ENCODE data around the gene ERI2.
"Not testable (repeated sequence)": the region's sequence is repeated elsewhere in the genome, so short reads cannot be mapped to it uniquely, and the experiment has no call there.

The ERI2 gene

DNA sequence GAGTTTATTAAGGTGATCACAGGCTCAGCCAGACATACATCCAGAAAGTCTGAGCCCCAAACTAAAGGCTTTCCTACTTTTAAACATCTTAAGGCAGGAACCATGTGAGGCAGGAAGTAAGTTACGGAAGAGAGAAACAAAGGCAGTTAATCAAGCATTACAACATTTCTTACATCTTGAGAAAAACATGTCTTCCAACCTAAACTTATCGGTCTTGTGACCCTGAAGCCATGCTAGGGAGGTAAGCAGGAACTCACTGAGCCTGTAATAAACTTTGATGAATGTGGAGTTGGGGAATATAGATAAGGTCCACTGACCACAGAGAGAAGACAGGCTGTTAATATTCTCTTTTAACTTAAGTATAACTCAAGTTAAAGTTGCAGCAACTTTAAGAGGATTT, 45.9 kb downstream of the ERI2 start (continued):
- TF ChIP-seq TRIM28 (IDR thresholded peaks at IDR 0.05; ENCODE audit: borderline replicate concordance, low read length) (no peak), ZFP69B (tag by site-specific recombination; IDR thresholded peaks at IDR 0.05) (no peak), ZNF391 (tag by site-specific recombination; IDR thresholded peaks at IDR 0.05; ENCODE audit: borderline replicate concordance, low read depth) (no peak), ZNF843 (tag by site-specific recombination; IDR thresholded peaks at IDR 0.05) (no peak)

DNA sequence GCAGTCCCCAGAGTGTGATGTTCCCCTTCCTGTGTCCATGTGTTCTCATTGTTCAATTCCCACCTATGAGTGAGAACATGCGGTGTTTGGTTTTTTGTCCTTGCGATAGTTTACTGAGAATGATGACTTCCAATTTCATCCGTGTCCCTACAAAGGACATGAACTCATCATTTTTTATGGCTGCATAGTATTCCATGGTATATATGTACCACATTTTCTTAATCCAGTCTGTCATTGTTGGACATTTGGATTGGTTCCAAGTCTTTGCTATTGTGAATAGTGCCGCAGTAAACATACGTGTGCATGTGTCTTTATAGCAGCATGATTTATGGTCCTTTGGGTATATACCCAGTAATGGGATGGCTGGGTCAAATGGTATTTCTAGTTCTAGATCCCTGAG, 50.5 kb downstream of the ERI2 start:
- POLR2A ChIA-PET = not testable (repeated sequence)
- peak; percentile 73 for TF ChIP-seq ZNF146 (tag by site-specific recombination; IDR thresholded peaks at IDR 0.05)

DNA sequence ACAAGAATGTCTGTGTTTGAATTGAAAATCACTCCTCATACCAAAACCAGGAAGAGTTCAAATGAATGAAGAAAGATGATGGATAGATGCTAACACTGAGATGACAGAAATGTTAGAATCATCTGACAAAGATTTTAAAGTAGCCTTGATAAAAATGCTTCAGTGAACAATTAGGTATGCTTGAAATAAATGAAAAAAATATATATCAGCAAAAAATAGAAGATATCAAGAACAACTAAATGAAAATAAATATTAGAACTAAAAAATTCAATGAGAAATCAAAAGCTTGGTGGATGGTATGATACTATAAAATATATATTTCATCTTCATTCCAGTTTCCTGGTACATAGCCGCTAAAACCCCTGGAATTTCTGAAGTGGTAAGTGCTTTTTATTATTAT, 51.0 kb downstream of the ERI2 start:
- H3K9me3 ChIP-seq (ENCODE audit: control insufficient read depth, insufficient read depth, low read depth, low read length) = no peaks in the 10 kb centered on the region
- H3K4me3 ChIP-seq (ENCODE audit: low read depth, low read length) = no peak overlapping the region
- CTCF ChIA-PET = no interaction called here
- TF ChIP-seq ZNF16 (tag by site-specific recombination; IDR thresholded peaks at IDR 0.05; ENCODE audit: low read depth) (no peak), ZNF600 (tag by site-specific recombination; IDR thresholded peaks at IDR 0.05) (no peak), ZNF658 (tag by site-specific recombination; IDR thresholded peaks at IDR 0.05) (no peak), ZNF239 (tag by site-specific recombination; IDR thresholded peaks at IDR 0.05) (no peak), ZNF621 (tag by site-specific recombination; IDR thresholded peaks at IDR 0.05) (no peak), ZNF292 (tag by site-specific recombination; IDR thresholded peaks at IDR 0.05; ENCODE audit: borderline replicate concordance, low read depth) (no peak), ZNF311 (tag by site-specific recombination; IDR thresholded peaks at IDR 0.05; ENCODE audit: borderline replicate concordance) (no peak), ZNF169 (tag by site-specific recombination; IDR thresholded peaks at IDR 0.05) (no peak), ZNF785 (tag by site-specific recombination; IDR thresholded peaks at IDR 0.05) (no peak)
- TF ChIP-seq, protein P1, sequence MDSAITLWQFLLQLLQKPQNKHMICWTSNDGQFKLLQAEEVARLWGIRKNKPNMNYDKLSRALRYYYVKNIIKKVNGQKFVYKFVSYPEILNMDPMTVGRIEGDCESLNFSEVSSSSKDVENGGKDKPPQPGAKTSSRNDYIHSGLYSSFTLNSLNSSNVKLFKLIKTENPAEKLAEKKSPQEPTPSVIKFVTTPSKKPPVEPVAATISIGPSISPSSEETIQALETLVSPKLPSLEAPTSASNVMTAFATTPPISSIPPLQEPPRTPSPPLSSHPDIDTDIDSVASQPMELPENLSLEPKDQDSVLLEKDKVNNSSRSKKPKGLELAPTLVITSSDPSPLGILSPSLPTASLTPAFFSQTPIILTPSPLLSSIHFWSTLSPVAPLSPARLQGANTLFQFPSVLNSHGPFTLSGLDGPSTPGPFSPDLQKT (IDR thresholded peaks at IDR 0.05; ENCODE audit: borderline replicate concordance, low read depth, low read length) = no peak
- TF ChIP-seq, protein P2, sequence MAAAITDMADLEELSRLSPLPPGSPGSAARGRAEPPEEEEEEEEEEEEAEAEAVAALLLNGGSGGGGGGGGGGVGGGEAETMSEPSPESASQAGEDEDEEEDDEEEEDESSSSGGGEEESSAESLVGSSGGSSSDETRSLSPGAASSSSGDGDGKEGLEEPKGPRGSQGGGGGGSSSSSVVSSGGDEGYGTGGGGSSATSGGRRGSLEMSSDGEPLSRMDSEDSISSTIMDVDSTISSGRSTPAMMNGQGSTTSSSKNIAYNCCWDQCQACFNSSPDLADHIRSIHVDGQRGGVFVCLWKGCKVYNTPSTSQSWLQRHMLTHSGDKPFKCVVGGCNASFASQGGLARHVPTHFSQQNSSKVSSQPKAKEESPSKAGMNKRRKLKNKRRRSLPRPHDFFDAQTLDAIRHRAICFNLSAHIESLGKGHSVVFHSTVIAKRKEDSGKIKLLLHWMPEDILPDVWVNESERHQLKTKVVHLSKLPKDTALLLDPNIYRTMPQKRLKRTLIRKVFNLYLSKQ (tag by site-specific recombination; IDR thresholded peaks at IDR 0.05; ENCODE audit: borderline replicate concordance) = no peak
- TF ChIP-seq, protein P3, sequence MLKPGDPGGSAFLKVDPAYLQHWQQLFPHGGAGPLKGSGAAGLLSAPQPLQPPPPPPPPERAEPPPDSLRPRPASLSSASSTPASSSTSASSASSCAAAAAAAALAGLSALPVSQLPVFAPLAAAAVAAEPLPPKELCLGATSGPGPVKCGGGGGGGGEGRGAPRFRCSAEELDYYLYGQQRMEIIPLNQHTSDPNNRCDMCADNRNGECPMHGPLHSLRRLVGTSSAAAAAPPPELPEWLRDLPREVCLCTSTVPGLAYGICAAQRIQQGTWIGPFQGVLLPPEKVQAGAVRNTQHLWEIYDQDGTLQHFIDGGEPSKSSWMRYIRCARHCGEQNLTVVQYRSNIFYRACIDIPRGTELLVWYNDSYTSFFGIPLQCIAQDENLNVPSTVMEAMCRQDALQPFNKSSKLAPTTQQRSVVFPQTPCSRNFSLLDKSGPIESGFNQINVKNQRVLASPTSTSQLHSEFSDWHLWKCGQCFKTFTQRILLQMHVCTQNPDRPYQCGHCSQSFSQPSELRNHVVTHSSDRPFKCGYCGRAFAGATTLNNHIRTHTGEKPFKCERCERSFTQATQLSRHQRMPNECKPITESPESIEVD (tag by site-specific recombination; IDR thresholded peaks at IDR 0.05) = no peak
- H3K36me3 ChIP-seq (ENCODE audit: control insufficient read depth in 2 of 2, insufficient read depth in 1 of 2, low read length in 2 of 2) = no peaks in the 10 kb centered on the region
- POLR2A ChIA-PET = interaction anchor here (0.6 kb wide), 1 partner anchor 383 kb away, joined by 5 read pairs; no protein-coding TSS in a partner anchor
- H3K4me1 ChIP-seq (ENCODE audit: control insufficient read depth, insufficient read depth, low read length) = no peaks in the 10 kb centered on the region
- no peak overlapping the region for H3K27ac ChIP-seq (ENCODE audit: extremely low read depth, low read depth, low read length)

More for the DNA sequence above, 50.5 kb downstream of the ERI2 start:
- H3K36me3 ChIP-seq (ENCODE audit: control insufficient read depth in 2 of 2, insufficient read depth in 1 of 2, low read length in 2 of 2); H3K4me3 ChIP-seq (ENCODE audit: low read depth, low read length); CTCF ChIA-PET; H3K27ac ChIP-seq (ENCODE audit: extremely low read depth, low read depth, low read length); H3K4me1 ChIP-seq (ENCODE audit: control insufficient read depth, insufficient read depth, low read length); H3K9me3 ChIP-seq (ENCODE audit: control insufficient read depth, insufficient read depth, low read depth, low read length): not testable (repeated sequence)

DNA sequence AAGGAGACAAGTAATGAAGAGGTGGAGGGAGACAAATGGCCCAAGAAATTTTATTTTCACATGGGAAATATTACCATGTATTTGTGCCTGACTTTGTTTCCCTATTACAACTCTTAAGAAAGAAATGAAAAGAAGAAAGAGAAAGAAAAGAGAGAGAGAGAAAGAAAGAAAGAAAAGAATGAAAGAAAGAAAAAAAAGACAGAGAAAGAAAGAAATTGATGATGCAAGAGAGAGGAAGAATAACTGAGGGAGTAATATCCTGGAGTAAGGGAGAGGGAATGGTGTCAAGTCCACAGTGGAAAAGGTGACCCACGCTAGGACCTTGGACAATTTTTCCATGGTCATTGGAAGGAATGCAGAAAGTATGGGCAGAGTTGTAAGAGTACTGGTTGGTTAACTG, 52.5 kb downstream of the ERI2 start:
- ChIA-PET POLR2A (no interaction called here), CTCF (no interaction called here)
- H3K36me3 ChIP-seq (ENCODE audit: control insufficient read depth in 2 of 2, insufficient read depth in 1 of 2, low read length in 2 of 2) = no peaks in the 10 kb centered on the region
- no peak for TF ChIP-seq ZNF184 (tag by site-specific recombination; IDR thresholded peaks at IDR 0.05)
- no peak for TF ChIP-seq ZNF366 (tag by site-specific recombination; conservative IDR thresholded peaks at IDR 0.05)
- TF ChIP-seq ZBTB8A (tag by site-specific recombination; IDR thresholded peaks at IDR 0.05) = no peak
- TF ChIP-seq, protein P4, sequence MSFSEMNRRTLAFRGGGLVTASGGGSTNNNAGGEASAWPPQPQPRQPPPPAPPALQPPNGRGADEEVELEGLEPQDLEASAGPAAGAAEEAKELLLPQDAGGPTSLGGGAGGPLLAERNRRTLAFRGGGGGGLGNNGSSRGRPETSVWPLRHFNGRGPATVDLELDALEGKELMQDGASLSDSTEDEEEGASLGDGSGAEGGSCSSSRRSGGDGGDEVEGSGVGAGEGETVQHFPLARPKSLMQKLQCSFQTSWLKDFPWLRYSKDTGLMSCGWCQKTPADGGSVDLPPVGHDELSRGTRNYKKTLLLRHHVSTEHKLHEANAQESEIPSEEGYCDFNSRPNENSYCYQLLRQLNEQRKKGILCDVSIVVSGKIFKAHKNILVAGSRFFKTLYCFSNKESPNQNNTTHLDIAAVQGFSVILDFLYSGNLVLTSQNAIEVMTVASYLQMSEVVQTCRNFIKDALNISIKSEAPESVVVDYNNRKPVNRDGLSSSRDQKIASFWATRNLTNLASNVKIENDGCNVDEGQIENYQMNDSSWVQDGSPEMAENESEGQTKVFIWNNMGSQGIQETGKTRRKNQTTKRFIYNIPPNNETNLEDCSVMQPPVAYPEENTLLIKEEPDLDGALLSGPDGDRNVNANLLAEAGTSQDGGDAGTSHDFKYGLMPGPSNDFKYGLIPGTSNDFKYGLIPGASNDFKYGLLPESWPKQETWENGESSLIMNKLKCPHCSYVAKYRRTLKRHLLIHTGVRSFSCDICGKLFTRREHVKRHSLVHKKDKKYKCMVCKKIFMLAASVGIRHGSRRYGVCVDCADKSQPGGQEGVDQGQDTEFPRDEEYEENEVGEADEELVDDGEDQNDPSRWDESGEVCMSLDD (tag by site-specific recombination; IDR thresholded peaks at IDR 0.05) = no peak
- no peak for TF ChIP-seq ZEB2 (tag by site-specific recombination; IDR thresholded peaks at IDR 0.05)
- TF ChIP-seq ZNF140 (tag by site-specific recombination; IDR thresholded peaks at IDR 0.05) = no peak
- no peak for TF ChIP-seq ZNF529 (tag by site-specific recombination; IDR thresholded peaks at IDR 0.05; ENCODE audit: insufficient replicate concordance)
- no peak for TF ChIP-seq YY1 (tag by site-specific recombination; IDR thresholded peaks at IDR 0.05)

More for the DNA sequence above, 52.5 kb downstream of the ERI2 start:
- Histone ChIP-seq H3K4me3 (ENCODE audit: low read depth, low read length) (no peak overlapping the region), H3K4me1 (ENCODE audit: control insufficient read depth, insufficient read depth, low read length) (no peaks in the 10 kb centered on the region), H3K9me3 (ENCODE audit: control insufficient read depth, insufficient read depth, low read depth, low read length) (no peaks in the 10 kb centered on the region), H3K27ac (ENCODE audit: extremely low read depth, low read depth, low read length) (no peak overlapping the region)

Measured in HEK293 (cell line).